Measurements from ENCODE around the gene ERGIC1. TPM values are rescaled to one million over a fixed set of nuclear protein-coding genes. Genes with fewer than 3 reads are reported as not detected.

Gene ERGIC1
- total RNA-seq, 1 donor from 2014 or later = 57.9 TPM

DNA sequence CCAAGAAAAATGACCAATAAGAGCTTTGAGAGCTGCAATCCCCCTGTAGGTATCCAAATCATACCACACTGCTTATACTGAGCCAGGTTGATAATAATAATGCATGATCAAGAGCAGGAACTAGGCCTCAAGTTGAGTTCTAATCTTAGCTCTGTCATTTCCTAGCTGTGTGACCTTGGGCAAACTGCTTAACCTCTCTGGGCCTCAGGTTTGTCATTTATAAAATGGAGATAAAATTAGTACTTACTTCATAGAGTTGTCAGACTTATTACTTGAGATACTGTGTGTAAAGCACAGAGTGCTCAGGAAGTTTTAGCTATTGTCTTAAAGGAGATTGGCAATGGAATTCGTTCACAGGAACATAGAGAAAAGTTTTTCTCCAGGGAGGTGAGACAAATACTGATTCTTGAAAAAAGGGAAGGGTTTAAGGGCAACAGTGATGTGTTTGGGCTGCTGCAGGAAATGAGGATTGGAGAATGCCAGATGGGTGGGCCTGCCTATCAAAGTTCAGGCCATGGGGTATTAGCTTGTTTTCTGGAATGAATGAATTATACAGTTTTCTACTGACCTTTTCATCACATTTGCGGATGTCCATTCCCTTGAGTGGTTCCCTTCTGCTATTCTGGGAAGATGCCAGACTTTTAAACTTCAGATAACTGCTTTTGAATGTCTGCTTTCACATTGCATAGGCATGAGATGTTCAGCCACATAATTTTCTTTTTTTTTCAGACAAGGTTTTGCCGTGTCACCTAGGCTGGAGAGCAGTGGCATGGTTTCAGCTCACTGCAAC is 139.3 kb downstream of the ERGIC1 start:
- no peak for DNase-seq (ENCODE audit: low read depth in 2 of 2)

DNA sequence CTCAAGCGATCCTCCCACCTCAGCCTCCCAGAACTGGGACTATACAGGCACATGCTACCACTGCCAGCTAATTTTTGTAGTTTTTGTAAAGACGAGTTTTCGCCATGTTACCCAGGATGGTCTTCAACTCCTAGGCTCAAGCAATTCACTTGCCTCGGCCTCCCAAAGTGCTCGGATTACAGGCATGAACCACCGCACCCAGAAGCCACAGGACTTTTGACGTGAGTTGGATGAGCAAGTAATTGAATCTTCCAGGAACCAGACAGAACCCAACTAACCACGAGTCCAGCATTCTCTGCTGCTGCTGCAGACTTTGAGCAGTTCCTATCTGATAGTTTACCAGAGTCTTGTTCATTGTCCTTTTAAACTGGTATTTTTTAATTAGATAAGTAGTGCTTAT is 139.9 kb downstream of the ERGIC1 start:
- DNase-seq (ENCODE audit: low read depth in 2 of 2) = no peak

DNA sequence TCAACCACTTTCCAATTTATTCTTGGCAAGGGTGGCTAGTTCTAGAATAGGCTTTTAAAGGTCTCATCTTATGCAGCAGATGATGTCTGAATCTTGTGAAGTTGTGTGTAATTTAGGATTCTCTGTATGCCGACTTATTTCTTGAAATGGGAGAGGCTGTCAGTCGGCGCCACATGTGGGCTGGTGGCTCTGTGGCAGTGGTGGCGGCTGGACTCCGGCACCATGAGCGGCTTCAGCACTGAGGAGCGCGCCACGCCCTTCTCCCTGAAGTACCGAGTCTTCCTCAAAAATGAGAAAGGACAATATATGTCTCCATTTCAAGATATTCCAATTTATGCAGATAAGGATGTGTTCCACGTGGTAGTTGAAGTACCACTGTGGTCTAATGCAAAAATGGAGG is 141.2 kb downstream of the ERGIC1 start:
- DNase-seq (ENCODE audit: low read depth in 2 of 2) = no peak

DNA sequence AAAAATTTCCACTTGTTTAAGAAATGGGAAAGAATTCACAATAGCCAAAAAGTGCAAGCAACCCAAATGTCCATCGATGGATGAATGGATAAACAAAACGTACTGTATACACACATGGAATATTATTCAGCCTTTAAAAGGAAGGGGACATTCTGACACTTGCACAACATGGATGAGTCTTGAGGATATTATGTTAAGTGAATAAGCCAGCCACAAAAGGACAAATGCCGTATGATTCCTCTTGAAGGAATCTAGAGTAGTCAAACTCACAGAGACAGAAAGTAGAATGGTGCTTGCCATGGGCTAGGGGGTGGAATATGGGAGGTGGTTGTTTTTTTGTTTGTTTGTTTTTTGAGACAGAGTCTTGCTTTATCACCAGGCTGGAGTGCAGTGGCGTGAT is 145.7 kb downstream of the ERGIC1 start:
- DNase-seq (ENCODE audit: low read depth in 2 of 2) = no peak

DNA sequence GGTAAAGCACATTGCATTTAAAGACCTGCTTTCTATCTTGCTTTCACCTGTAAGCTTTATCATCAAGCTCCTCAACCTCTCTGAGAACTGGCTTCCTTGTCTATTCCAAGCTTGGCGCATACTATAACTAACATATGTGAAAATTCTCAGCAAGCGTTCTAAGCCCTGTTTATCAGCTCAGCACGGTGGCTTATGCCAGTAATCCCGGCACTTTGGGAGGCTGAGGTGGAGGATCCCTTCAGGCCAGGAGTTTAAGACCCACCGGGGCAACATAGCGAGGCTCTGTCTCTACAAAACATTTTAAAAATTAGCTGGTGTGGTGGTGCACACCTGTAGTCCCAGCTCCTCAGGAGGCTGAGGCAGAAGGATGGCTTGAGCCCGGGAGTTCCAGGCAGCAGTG is 147.9 kb downstream of the ERGIC1 start:
- DNase-seq (ENCODE audit: low read depth in 2 of 2) = no peak

DNA sequence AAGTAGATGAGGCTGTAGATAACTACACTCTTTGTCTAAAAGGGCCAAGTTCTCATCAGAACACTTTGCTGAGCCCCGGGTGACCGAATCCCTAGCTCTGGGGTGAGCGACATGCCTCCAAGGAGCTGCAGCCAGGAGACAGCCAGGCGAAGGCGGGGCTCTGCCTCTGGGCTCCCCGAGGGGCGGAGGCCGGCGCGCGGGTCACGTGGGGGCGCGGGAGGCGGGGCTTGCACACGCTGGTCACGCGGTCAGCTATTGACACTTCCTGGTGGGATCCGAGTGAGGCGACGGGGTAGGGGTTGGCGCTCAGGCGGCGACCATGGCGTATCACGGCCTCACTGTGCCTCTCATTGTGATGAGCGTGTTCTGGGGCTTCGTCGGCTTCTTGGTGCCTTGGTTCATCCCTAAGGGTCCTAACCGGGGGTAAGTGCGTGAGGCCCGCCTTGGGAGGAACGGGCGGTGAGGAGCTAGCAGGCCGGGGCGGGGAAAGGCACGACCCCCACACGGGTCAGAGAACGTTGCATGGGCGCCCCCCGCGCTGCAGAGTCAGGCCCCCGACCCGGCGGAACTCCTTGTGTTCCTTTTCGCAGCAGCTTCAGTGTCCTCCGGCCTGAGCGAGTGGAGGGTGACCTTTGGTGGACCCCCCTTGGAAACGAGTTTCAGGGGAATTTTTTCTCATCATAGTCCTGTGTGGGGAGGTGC is 149.6 kb downstream of the ERGIC1 start, which contains the start of gene ATP6V0E1:
ATP6V0E1 (plus strand) TSS at position 230 of the 702 bp plus-strand sequence; CDS start at position 320, 90 bp downstream.
- peak; percentile 63 to 92 for DNase-seq (ENCODE audit: low read depth in 2 of 2)

DNA sequence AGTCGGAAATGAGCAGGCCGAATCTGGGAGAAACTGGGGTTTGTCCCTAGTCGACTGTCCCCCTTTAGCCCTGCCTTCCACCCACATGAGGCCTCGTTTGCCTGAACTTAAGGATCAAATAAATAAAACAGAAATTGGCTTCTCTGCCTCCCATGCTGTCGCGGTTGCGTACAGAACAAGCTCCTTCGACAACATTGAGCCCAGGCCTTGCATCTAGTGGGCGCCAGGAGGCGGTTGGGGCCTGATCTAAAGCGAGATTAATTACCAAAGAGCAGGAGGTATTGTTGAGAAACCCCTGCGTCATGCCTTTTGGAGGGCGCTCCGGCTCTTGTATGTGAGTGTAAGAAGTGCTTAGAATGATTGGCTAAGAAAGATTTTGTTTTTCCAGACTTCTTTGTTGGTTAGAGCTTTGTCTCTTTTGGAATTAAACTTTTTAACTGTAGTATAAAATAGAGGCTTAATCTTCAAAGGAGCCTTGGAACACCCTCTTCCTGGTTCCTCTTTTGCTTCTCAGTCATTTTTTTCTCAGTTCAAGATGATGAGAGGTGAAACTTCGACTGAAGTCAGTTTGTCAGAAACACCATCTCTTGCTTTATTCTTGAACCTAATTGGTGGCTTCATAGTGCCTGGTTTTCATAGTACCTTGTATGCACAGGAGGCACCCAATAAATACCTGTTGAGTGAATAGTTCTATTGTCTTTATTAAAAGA is 150.3 kb downstream of the ERGIC1 start:
- DNase-seq (ENCODE audit: low read depth in 2 of 2) = peak; percentile 74 to 89

DNA sequence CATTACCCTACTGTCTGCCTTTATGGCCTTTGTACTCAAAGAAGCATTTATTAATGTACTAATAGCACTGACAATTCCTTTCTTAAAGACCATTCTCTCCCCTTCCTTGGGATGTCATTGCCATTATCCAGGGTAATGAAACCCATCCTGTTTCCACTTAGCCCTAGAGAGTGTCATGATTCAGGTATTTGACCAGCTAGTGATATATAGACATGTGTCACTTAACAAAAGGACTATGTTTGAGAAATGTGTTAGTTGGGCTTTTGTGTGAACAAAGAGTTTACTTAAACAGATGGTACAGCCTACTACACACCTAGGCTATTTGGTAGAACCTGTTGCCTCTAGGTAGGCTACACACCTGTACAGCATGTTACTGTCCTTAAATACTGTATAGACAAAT is 151.5 kb downstream of the ERGIC1 start:
- peak in 1 of 2 donors; percentile 9 for DNase-seq (ENCODE audit: low read depth in 2 of 2)

GRCh38 chr5:172988276-172988675 is 154.2 kb downstream of the ERGIC1 start:
- no peak for DNase-seq (ENCODE audit: low read depth in 2 of 2)

- DNase-seq (ENCODE audit: low read depth in 2 of 2) = no peak
These were observed 156.7 kb downstream of the ERGIC1 start for GRCh38 chr5:172990776-172991175.

- no peak for DNase-seq (ENCODE audit: low read depth in 2 of 2)
These were observed 160.4 kb downstream of the ERGIC1 start for GRCh38 chr5:172994405-172994804.

DNA sequence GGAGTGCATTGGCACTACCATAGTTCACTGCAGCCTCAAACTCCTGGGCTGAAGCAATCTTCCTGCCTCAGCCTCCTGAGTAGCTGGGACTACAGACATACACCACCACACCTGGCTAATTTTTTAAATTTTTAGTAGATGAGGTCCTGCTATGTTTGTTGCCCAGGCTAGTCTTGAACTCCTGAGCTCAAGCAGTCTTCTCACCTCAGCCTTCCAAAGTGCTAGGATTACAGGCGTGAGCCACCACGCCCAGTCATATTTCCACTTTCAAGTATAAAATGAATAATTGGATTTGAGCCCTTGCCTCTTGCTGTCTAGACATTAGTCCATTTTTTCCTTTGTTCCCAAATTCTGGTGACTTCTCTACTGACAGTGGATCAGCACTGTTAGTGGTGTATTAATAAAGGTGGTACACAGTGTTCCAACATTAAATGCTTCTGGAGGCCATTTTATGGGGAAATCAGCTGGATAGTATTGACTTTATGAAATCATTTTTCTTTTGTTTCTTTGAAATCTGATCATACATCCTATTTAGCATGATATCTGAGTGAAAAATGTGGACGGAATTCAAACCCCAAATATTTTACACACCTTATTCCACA is 165.4 kb downstream of the ERGIC1 start:
- no peak for DNase-seq (ENCODE audit: low read depth in 2 of 2)

GRCh38 chr5:172999974-173000373 is 165.9 kb downstream of the ERGIC1 start:
- no peak for DNase-seq (ENCODE audit: low read depth in 2 of 2)

GRCh38 chr5:173001229-173001841 is 167.3 kb downstream of the ERGIC1 start:
- DNase-seq (ENCODE audit: low read depth in 2 of 2) = no peak

Other genes starting within 250 kb of the ERGIC1 start
- 1.5 and 3.5 TPM in 2 replicates for gene NEURL1B, start 193.0 kb upstream of the ERGIC1 start, total RNA-seq
- gene DUSP1, start 63.1 kb upstream of the ERGIC1 start, total RNA-seq = 84.5 and 139 TPM in 2 replicates
- 28.8 and 32.2 TPM in 2 replicates for gene RPL26L1, start 125.2 kb downstream of the ERGIC1 start, total RNA-seq
- 326 and 336 TPM in 2 replicates for gene ATP6V0E1, start 149.5 kb downstream of the ERGIC1 start, total RNA-seq
- gene CREBRF, start 222.1 kb downstream of the ERGIC1 start, total RNA-seq = 16.3 and 21.5 TPM in 2 replicates